Neural progenitor cell (in vitro differentiated cells): Measurements from ENCODE around the gene CIAO3.

ENCODE experiments used
- CTCF ChIP-seq: fragments of 200-600 bp; sonication (generic); IDR thresholded peaks from 2 replicates; pipeline ENCODE4 v1.5.1; 2017; ENCODE audit warnings: antibody characterized with exemption, mild to moderate bottlenecking
- EZH2phosphoT487 ChIP-seq: fragments of 200-600 bp; sonication (generic); IDR thresholded peaks from 2 replicates; pipeline ENCODE4 v1.6.1; 2017; ENCODE audit warnings: antibody characterized with exemption

GRCh38 chr16:685967-686366 lies 54.8 kb downstream of the CIAO3 start:
- TF ChIP-seq CTCF (peak; percentile 59), EZH2phosphoT487 (no peak)
